KBM-7 (cell line): ENCODE measurements around the gene PRADC1.

ENCODE experiments used
- DNase-seq: peaks from one replicate; pipeline ENCODE4 v3.0.0-alpha.2; 2015
- in situ Hi-C: fragments of 300-500 bp; cut with MboI; formaldehyde crosslinking; loops from 2 replicates; pipeline ENCODE4 v1.14.3; 2020; ENCODE audit warnings: low sequenced_read_pairs, low pct_unique_long_range_greater_than_20kb, mixed read lengths

Gene PRADC1

GRCh38 chr2:73243884-73244570 lies 11.0 kb upstream of the PRADC1 start:
- DNase-seq, result no peak
- in situ Hi-C loops, result no loop called here

- no peak for DNase-seq
- in situ Hi-C loops, result no loop called here
Measured at GRCh38 chr2:73239776-73240175, 6.7 kb upstream of the PRADC1 start.

- in situ Hi-C loops, result no loop called here
- DNase-seq, result no peak
Measured at GRCh38 chr2:73238976-73239375, 5.9 kb upstream of the PRADC1 start.

GRCh38 chr2:73238149-73238548 lies 5.1 kb upstream of the PRADC1 start:
- DNase-seq, result no peak
- in situ Hi-C loops, result no loop called here

GRCh38 chr2:73237168-73237567 lies 4.1 kb upstream of the PRADC1 start:
- no peak for DNase-seq
- in situ Hi-C loops, result no loop called here

GRCh38 chr2:73235315-73236028 lies 2.4 kb upstream of the PRADC1 start:
- in situ Hi-C loops, result no loop called here
- DNase-seq, result peak; percentile 11

GRCh38 chr2:73233932-73234832 lies 1.1 kb upstream of the PRADC1 start, which contains the start of gene CCT7:
CCT7 (plus strand) TSS chr2:73234308; CDS start chr2:73234379, 71 bp downstream.
- in situ Hi-C loops, result no loop called here
- peak; percentile 92 for DNase-seq

- DNase-seq, result peak; percentile 44
- in situ Hi-C loops, result no loop called here
Measured at GRCh38 chr2:73232403-73233153, 461 bp downstream of the PRADC1 start.

- DNase-seq, result no peak
- in situ Hi-C loops, result no loop called here
Measured at GRCh38 chr2:73228631-73229030, 4.4 kb downstream of the PRADC1 start.

GRCh38 chr2:73227086-73227485 lies 6.0 kb downstream of the PRADC1 start:
- DNase-seq, result no peak
- in situ Hi-C loops, result no loop called here

GRCh38 chr2:73225513-73226360 lies 7.3 kb downstream of the PRADC1 start:
- peak; percentile 18 for DNase-seq
- in situ Hi-C loops, result no loop called here

- DNase-seq, result no peak
- in situ Hi-C loops, result no loop called here
Measured at GRCh38 chr2:73223821-73224220, 9.2 kb downstream of the PRADC1 start.

- in situ Hi-C loops, result no loop called here
- DNase-seq, result no peak
Measured at GRCh38 chr2:73218298-73218697, 14.7 kb downstream of the PRADC1 start.

GRCh38 chr2:73217826-73218225 lies 15.2 kb downstream of the PRADC1 start:
- in situ Hi-C loops, result no loop called here
- DNase-seq, result no peak

GRCh38 chr2:73217160-73217559 lies 15.9 kb downstream of the PRADC1 start:
- in situ Hi-C loops, result no loop called here

GRCh38 chr2:73215254-73215653 lies 17.8 kb downstream of the PRADC1 start:
- in situ Hi-C loops, result no loop called here
- DNase-seq, result no peak

More at GRCh38 chr2:73217160-73217559, 15.9 kb downstream of the PRADC1 start:
- DNase-seq, result no peak

- in situ Hi-C loops, result no loop called here
- peak; percentile 89 for DNase-seq
Measured at GRCh38 chr2:73214120-73215035, 18.7 kb downstream of the PRADC1 start, which contains the start of gene SMYD5. SMYD5 (plus strand) TSS chr2:73214245; CDS start chr2:73214267, 22 bp downstream.
